Endodermal cell (in vitro differentiated cells): ENCODE results near the gene GPC6. TPM values are rescaled to one million over a fixed set of nuclear protein-coding genes. Genes with fewer than 3 reads are reported as not detected.
A peak's percentile ranks its signal among the peaks of the same experiment; 100 is the strongest.

Experiments
- DNase-seq: peaks from one replicate; pipeline ENCODE4 v3.0.0-alpha.2; 2017
- H3K27ac ChIP-seq: 2 replicates; pipeline ENCODE4 v1.5.1; 2013; ENCODE audit warnings: mild to moderate bottlenecking, low read depth, low read length, moderate library complexity
- H3K27me3 ChIP-seq: 2 replicates; pipeline ENCODE4 v1.6.1; 2013; ENCODE audit warnings: mild to moderate bottlenecking, low read length, moderate library complexity; ENCODE audit not compliant: insufficient read depth, control insufficient read depth, poor library complexity, severe bottlenecking
- H3K36me3 ChIP-seq: 2 replicates; pipeline ENCODE4 v1.7.0; 2013; ENCODE audit warnings: mild to moderate bottlenecking, low read length, moderate library complexity; ENCODE audit not compliant: control insufficient read depth, insufficient read depth
- H3K4me1 ChIP-seq: one replicate; pipeline ENCODE4 v1.7.0; 2013; ENCODE audit warnings: low read length; ENCODE audit not compliant: control insufficient read depth, insufficient read depth
- H3K4me3 ChIP-seq: 2 replicates; pipeline ENCODE4 v1.5.1; 2013; ENCODE audit warnings: mild to moderate bottlenecking, low read length, moderate library complexity
- H3K9ac ChIP-seq: 2 replicates; pipeline ENCODE4 v1.6.1; 2013; ENCODE audit warnings: mild to moderate bottlenecking, low read length, moderate library complexity; ENCODE audit not compliant: poor library complexity, severe bottlenecking; ENCODE audit errors: extremely low read depth
- H3K9me3 ChIP-seq: 2 replicates; pipeline ENCODE4 v1.6.1; 2013; ENCODE audit warnings: mild to moderate bottlenecking, low read length, moderate library complexity; ENCODE audit not compliant: control insufficient read depth
- H3K27ac Mint-ChIP-seq: 2 replicates; pipeline ENCODE4 v1.8.0; 2020; ENCODE audit warnings: mixed read lengths
- H3K27me3 Mint-ChIP-seq: 2 replicates; pipeline ENCODE4 v1.8.0; 2021; ENCODE audit warnings: mild to moderate bottlenecking, mixed read lengths; ENCODE audit not compliant: insufficient read depth
- H3K36me3 Mint-ChIP-seq: 2 replicates; pipeline ENCODE4 v1.8.0; 2020; ENCODE audit warnings: low read depth, mixed read lengths
- H3K4me1 Mint-ChIP-seq: 2 replicates; pipeline ENCODE4 v1.8.0; 2020; ENCODE audit warnings: mixed read lengths
- H3K4me3 Mint-ChIP-seq: 2 replicates; pipeline ENCODE4 v1.8.0; 2020; ENCODE audit warnings: mild to moderate bottlenecking, moderate library complexity, mixed read lengths
- H3K9me3 Mint-ChIP-seq: 2 replicates; pipeline ENCODE4 v1.8.0; 2020; ENCODE audit warnings: mild to moderate bottlenecking, mixed read lengths
- CTCF ChIP-seq: fragments of 200-600 bp; sonication (generic); conservative IDR thresholded peaks from 2 replicates; pipeline ENCODE4 v1.5.0; 2021; ENCODE audit warnings: antibody characterized with exemption, mild to moderate bottlenecking
- WGBS, 2 experiments: methylation state at CpG; one replicate each; pipeline versions ENCODE4 v1.1.5 to v1.1.7; 2013; ENCODE audit warnings: missing lambda C conversion rate in 2 of 2, mixed read lengths in 1 of 2; ENCODE audit not compliant: insufficient coverage in 1 of 2, insufficient read length in 1 of 2; 5-methylcytosine and 5-hydroxymethylcytosine counted together
- total RNA-seq, 2 donors: library from RNA; stranded (reverse); fragmentation: NEBNext Ultra II Directional in 1 of 2; extraction: Animal tissue kit (Norgen Biotek cat#: 25700) in 1 of 2; gene quantifications; 2 replicates in 1 of 2; 3 replicates in 1 of 2; pipeline ENCODE4 v1.2.1, GENCODE V29; 2021

GPC6 gene
- total RNA-seq, 2 donors from 2014 or later: 69.6 to 80.4 TPM

- Histone ChIP-seq H3K36me3 (peaks cover 24% of the 10 kb centered on the region), H3K9ac (no peak overlapping the region), H3K4me3 (peak overlapping the region; percentile 27), H3K27ac (no peak overlapping the region), H3K4me1 (no peaks in the 10 kb centered on the region), H3K27me3 (no peaks in the 10 kb centered on the region), H3K9me3 (peaks cover 33% of the 10 kb centered on the region)
- TF ChIP-seq CTCF: no peak
- Mint-ChIP-seq H3K4me3 (no peak overlapping the region), H3K36me3 (peaks cover 23% of the 10 kb centered on the region), H3K4me1 (peaks cover 5% of the 10 kb centered on the region), H3K27ac (no peak overlapping the region), H3K9me3 (peaks cover 33% of the 10 kb centered on the region), H3K27me3 (no peaks in the 10 kb centered on the region)
- no peak for DNase-seq
- WGBS, 2 experiments: 94 to 97% methylated on average over 2 to 6 of the region's 6 CpGs
Observed at GRCh38 chr13:93762708-93763426, 536.3 kb downstream of the GPC6 start.

GRCh38 chr13:93765062-93765461 is 538.5 kb downstream of the GPC6 start:
- Histone ChIP-seq H3K4me1 (no peaks in the 10 kb centered on the region), H3K27me3 (no peaks in the 10 kb centered on the region), H3K36me3 (peaks cover 24% of the 10 kb centered on the region), H3K27ac (no peak overlapping the region), H3K9me3 (peaks cover 33% of the 10 kb centered on the region), H3K4me3 (no peak overlapping the region), H3K9ac (no peak overlapping the region)
- Mint-ChIP-seq H3K4me3 (no peak overlapping the region), H3K9me3 (peaks cover 33% of the 10 kb centered on the region), H3K36me3 (peaks cover 23% of the 10 kb centered on the region), H3K27ac (no peak overlapping the region), H3K4me1 (no peaks in the 10 kb centered on the region), H3K27me3 (no peaks in the 10 kb centered on the region)
- WGBS, 2 experiments: 100% methylated on average over 2 of the region's 2 CpGs; no CpG with 5 or more reads in 1 of the 2 experiments
- no peak for DNase-seq
- TF ChIP-seq CTCF: no peak

GRCh38 chr13:93765811-93766210 is 539.2 kb downstream of the GPC6 start:
- H3K27ac Mint-ChIP-seq: no peak overlapping the region
- Histone ChIP-seq H3K4me3 (no peak overlapping the region), H3K9me3 (peaks cover 33% of the 10 kb centered on the region), H3K27me3 (no peaks in the 10 kb centered on the region), H3K9ac (no peak overlapping the region), H3K4me1 (no peaks in the 10 kb centered on the region), H3K27ac (no peak overlapping the region), H3K36me3 (peaks cover 24% of the 10 kb centered on the region)
- TF ChIP-seq CTCF: no peak
- peaks cover 33% of the 10 kb centered on the region for H3K9me3 Mint-ChIP-seq
- DNase-seq: no peak
- H3K27me3 Mint-ChIP-seq: no peaks in the 10 kb centered on the region
- WGBS, 2 experiments: 100% methylated on average over 1 of the region's 1 CpG; no CpG with 5 or more reads in 1 of the 2 experiments
- peaks cover 2% of the 10 kb centered on the region for H3K4me1 Mint-ChIP-seq
- no peak overlapping the region for H3K4me3 Mint-ChIP-seq
- peaks cover 23% of the 10 kb centered on the region for H3K36me3 Mint-ChIP-seq
